OCI-LY1 (cell line): ENCODE data around the gene EMC9.
A peak's percentile ranks its signal among the peaks of the same experiment; 100 is the strongest.

ENCODE experiments used
- H2AFZ ChIP-seq: fragments of 200-600 bp; sonication (generic), shearing (Covaris generic); 2 replicates; pipeline ENCODE4 v1.6.0; 2014; ENCODE audit warnings: antibody characterized with exemption, mild to moderate bottlenecking, low read length
- H3F3A ChIP-seq: fragments of 200-600 bp; sonication (generic), shearing (Covaris generic); 2 replicates; pipeline ENCODE4 v1.6.0; 2014; ENCODE audit warnings: mild to moderate bottlenecking, antibody characterized with exemption, low read length, moderate library complexity; ENCODE audit not compliant: insufficient read depth
- H3K27ac ChIP-seq: fragments of 200-600 bp; sonication (generic); 2 replicates; pipeline ENCODE4 v1.5.1; 2014; ENCODE audit warnings: low read length, mixed run types, mild to moderate bottlenecking, low read depth; ENCODE audit not compliant: poor library complexity, severe bottlenecking
- H3K27me3 ChIP-seq: fragments of 200-600 bp; sonication (generic); 2 replicates; pipeline ENCODE4 v1.6.0; 2014; ENCODE audit warnings: antibody characterized with exemption, mild to moderate bottlenecking, low read length, moderate library complexity; ENCODE audit not compliant: insufficient read depth
- H3K36me3 ChIP-seq: fragments of 200-600 bp; sonication (generic); 2 replicates; pipeline ENCODE4 v1.6.1; 2014; ENCODE audit warnings: mild to moderate bottlenecking, antibody characterized with exemption, low read length, moderate library complexity, mixed read lengths; ENCODE audit not compliant: insufficient read depth
- H3K4me1 ChIP-seq: fragments of 200-600 bp; sonication (generic); 2 replicates; pipeline ENCODE4 v1.5.1; 2014; ENCODE audit warnings: mild to moderate bottlenecking, low read length, moderate library complexity; ENCODE audit not compliant: insufficient read depth, severe bottlenecking
- H3K4me2 ChIP-seq: fragments of 200-600 bp; sonication (generic), shearing (Covaris generic); 2 replicates; pipeline ENCODE4 v1.6.1; 2014; ENCODE audit warnings: low read length
- H3K4me3 ChIP-seq: fragments of 200-600 bp; sonication (generic); 2 replicates; pipeline ENCODE4 v1.5.1; 2014; ENCODE audit warnings: low read length, low read depth, mild to moderate bottlenecking, mixed read lengths; ENCODE audit not compliant: poor library complexity, severe bottlenecking
- H3K79me2 ChIP-seq: fragments of 200-600 bp; shearing (Covaris generic); 2 replicates; pipeline ENCODE4 v1.6.1; 2016; ENCODE audit warnings: mixed run types, low read length, mixed read lengths; ENCODE audit not compliant: insufficient read depth
- H3K9ac ChIP-seq: fragments of 200-600 bp; sonication (generic), shearing (Covaris generic); 2 replicates; pipeline ENCODE4 v1.6.1; 2014; ENCODE audit warnings: mild to moderate bottlenecking, low read length, mixed read lengths
- H3K9me2 ChIP-seq: fragments of 200-600 bp; sonication (generic), shearing (Covaris generic); 2 replicates; pipeline ENCODE4 v1.6.1; 2014; ENCODE audit warnings: low read depth, mild to moderate bottlenecking, low read length, mixed read lengths
- H3K9me3 ChIP-seq: fragments of 200-600 bp; shearing (Covaris generic); 2 replicates; pipeline ENCODE4 v1.6.1; 2014; ENCODE audit warnings: low read length, mixed read lengths
- H4K20me1 ChIP-seq: fragments of 200-600 bp; sonication (generic), shearing (Covaris generic); 2 replicates; pipeline ENCODE4 v1.6.0; 2016; ENCODE audit warnings: mild to moderate bottlenecking, low read length; ENCODE audit not compliant: insufficient read depth
- CTCF ChIP-seq: fragments of 200-600 bp; sonication (generic), shearing (Covaris generic); IDR thresholded peaks from 2 replicates; pipeline ENCODE4 v1.5.1; 2017; ENCODE audit warnings: mild to moderate bottlenecking, antibody characterized with exemption, low read length, moderate library complexity, mixed read lengths
- EZH2 ChIP-seq: fragments of 200-600 bp; sonication (generic), shearing (Covaris generic); IDR thresholded peaks from 2 replicates; pipeline ENCODE4 v1.8.0; 2017; ENCODE audit warnings: borderline replicate concordance, mixed run types, mild to moderate bottlenecking, antibody characterized with exemption, low read length, moderate library complexity, mixed read lengths

EMC9 gene

GRCh38 chr14:24146453-24146977 is 5.1 kb upstream of the EMC9 start, which contains the start of gene PSME2:
Gene PSME2, minus strand, starts transcription at chr14:24146610. Its CDS starts 29 bp downstream, at chr14:24146581.
- no peaks in the 10 kb centered on the region for H3F3A ChIP-seq
- H3K4me1 ChIP-seq = peaks cover 28% of the 10 kb centered on the region
- peaks cover 55% of the 10 kb centered on the region for H3K36me3 ChIP-seq
- H3K27me3 ChIP-seq = no peaks in the 10 kb centered on the region
- H3K27ac ChIP-seq = peak within 1 kb of the TSS; percentile 82
- no peaks in the 10 kb centered on the region for H4K20me1 ChIP-seq
- H2AFZ ChIP-seq = no peak within 1 kb of the TSS
- H3K9ac ChIP-seq = peak within 1 kb of the TSS; percentile 99
- H3K9me2 ChIP-seq = no peaks in the 10 kb centered on the region
- peak within 1 kb of the TSS; percentile 98 for H3K4me2 ChIP-seq
- H3K9me3 ChIP-seq = no peaks in the 10 kb centered on the region
- H3K4me3 ChIP-seq = peak within 1 kb of the TSS; percentile 97
- H3K79me2 ChIP-seq = peaks cover 6% of the 10 kb centered on the region; the same call in 1 of the 2 replicates
- TF ChIP-seq EZH2 (no peak), CTCF (no peak)

- Histone ChIP-seq H3K27me3 (no peaks in the 10 kb centered on the region), H3K9ac (peak overlapping the region; percentile 99), H3K79me2 (peaks cover 6% of the 10 kb centered on the region), H3F3A (no peaks in the 10 kb centered on the region), H4K20me1 (no peaks in the 10 kb centered on the region), H3K27ac (peak overlapping the region; percentile 82), H3K9me3 (no peaks in the 10 kb centered on the region), H3K36me3 (peaks cover 48% of the 10 kb centered on the region), H3K4me3 (peak overlapping the region; percentile 97), H2AFZ (no peak overlapping the region), H3K4me2 (peak overlapping the region; percentile 98), H3K4me1 (peaks cover 28% of the 10 kb centered on the region), H3K9me2 (no peaks in the 10 kb centered on the region)
- TF ChIP-seq EZH2 (no peak), CTCF (no peak)
Measured at GRCh38 chr14:24145690-24146452, 4.5 kb upstream of the EMC9 start.

GRCh38 chr14:24145219-24145618 is 3.8 kb upstream of the EMC9 start:
- H3K79me2 ChIP-seq = peaks cover 13% of the 10 kb centered on the region
- peak overlapping the region; percentile 99; the same call in 1 of the 2 replicates for H3K9ac ChIP-seq
- no peak for TF ChIP-seq EZH2
- no peak for TF ChIP-seq CTCF
- peaks cover 42% of the 10 kb centered on the region for H3K36me3 ChIP-seq
- H3K4me2 ChIP-seq = peak overlapping the region; percentile 98
- H3K9me3 ChIP-seq = no peaks in the 10 kb centered on the region
- no peaks in the 10 kb centered on the region for H3K27me3 ChIP-seq
- no peaks in the 10 kb centered on the region for H4K20me1 ChIP-seq
- H3K9me2 ChIP-seq = no peaks in the 10 kb centered on the region
- peaks cover 28% of the 10 kb centered on the region for H3K4me1 ChIP-seq
- H2AFZ ChIP-seq = no peak overlapping the region
- no peaks in the 10 kb centered on the region for H3F3A ChIP-seq
- H3K4me3 ChIP-seq = peak overlapping the region; percentile 97
- H3K27ac ChIP-seq = no peak overlapping the region
